Suppressor macrophage treated with lipopolysaccharide for 1 hour (primary cell): ENCODE data around the gene CABP5.
"Not testable (repeated sequence)": the region's sequence is repeated elsewhere in the genome, so short reads cannot be mapped to it uniquely, and the experiment has no call there.

Source experiments
- DNase-seq, 3 donors: peaks; one replicate each; pipeline ENCODE4 v3.0.0-alpha.2; 2020 to 2022

CABP5 gene

DNA sequence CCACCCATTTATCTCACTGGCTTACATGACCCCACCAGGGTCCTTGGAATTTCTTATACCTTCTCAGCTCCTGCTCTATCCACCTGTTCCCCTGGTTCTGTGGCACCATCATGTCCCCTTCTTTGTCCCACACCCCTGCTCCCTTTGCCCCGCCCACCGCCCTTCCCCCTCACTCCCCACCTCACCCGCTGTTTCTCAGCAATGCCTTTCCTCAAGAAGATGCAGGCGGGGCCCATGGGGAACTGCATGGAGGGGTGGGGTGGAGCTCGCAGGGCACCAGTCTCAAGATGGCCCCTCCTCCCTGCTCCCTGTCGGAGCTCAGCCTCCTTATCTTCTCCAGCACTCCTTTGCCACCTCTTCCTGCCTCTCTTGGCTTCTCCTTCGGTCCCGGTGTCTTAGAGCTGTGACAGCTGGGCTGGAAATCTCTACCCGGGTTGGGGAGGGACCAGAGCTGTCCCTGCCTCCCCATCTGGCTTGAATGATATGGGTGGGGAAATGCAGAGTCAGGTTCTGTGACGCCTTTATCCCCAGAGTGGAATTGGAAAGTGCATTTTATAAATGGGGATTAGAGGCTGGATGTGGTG, at the start of gene CABP5:
Gene CABP5, minus strand, starts transcription at position 405 of the 584 bp plus-strand sequence. Its CDS starts 157 bp downstream, at position 248.
- no peak for DNase-seq

DNA sequence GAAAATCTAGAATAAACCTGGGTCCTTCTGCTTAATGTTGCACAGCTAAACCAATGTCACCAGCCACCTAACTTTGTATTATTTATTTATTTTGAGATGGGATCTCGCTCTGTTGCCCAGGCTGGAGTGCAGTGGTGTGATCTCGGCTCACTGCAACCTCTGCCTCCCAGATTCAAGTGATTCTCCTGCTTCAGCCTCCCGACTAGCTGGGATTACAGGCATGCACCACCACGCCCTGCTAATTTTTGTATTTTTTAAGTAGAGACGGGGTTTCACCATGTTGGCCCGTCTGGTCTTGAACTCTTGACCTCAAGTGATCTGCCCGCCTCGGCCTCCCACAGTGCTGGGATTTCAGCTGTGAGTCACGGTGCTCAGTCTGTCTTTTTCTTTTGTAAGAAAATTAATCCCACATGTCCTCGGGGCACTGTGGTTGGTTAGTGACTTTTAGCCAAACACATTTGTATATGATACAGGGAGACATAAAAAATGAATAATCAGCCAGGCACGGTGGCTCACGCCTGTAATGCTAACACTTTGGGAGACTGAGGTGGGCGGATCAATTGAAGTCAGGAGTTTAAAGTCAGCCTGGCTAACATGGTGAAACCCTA, 47.3 kb upstream of the CABP5 start:
- not testable (repeated sequence) for DNase-seq

DNA sequence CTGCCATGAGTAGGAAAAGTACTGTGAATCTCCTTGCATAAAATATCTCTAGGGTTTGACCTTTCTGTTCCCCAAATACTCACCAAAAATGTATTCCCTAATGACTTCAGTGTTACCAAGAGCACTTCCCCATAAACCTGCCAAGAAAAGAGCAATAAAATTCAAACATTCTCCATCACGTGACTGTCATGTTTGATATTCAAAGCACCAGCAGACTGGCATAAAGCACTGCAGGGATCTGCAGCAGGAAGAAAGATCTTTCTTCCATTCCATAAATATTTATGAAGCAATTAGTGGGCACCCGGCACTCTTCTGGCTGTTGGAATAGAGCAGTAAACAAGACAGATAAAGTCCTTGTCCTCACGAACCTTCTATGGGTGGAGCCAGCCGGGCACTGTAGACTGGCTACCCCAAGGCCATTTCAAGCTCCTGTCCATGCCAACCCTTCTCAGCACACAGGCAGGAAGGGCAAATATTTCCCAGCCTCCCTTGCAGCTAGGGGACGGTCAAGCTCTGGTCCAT, 46.5 kb upstream of the CABP5 start:
- DNase-seq, result no peak

DNA sequence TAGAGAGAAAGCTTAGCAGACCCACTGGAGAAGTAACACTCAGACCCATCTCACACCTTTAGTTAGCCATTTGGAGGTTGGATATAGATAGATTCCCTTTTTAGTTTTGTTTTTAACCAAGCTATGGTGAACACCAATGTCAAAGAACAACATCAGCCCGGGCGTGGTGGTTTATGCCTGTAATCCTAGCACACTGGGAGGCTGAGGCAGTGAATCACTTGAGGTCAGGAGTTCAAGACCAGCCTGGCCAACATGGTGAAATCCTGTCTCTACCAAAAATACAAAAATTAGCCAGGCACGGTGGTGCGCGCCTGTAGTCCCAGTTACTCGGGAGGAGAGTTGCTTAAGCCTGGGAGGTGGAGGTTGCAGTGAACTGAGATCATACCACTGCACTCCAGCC, 45.1 kb upstream of the CABP5 start:
- not testable (repeated sequence) for DNase-seq

DNA sequence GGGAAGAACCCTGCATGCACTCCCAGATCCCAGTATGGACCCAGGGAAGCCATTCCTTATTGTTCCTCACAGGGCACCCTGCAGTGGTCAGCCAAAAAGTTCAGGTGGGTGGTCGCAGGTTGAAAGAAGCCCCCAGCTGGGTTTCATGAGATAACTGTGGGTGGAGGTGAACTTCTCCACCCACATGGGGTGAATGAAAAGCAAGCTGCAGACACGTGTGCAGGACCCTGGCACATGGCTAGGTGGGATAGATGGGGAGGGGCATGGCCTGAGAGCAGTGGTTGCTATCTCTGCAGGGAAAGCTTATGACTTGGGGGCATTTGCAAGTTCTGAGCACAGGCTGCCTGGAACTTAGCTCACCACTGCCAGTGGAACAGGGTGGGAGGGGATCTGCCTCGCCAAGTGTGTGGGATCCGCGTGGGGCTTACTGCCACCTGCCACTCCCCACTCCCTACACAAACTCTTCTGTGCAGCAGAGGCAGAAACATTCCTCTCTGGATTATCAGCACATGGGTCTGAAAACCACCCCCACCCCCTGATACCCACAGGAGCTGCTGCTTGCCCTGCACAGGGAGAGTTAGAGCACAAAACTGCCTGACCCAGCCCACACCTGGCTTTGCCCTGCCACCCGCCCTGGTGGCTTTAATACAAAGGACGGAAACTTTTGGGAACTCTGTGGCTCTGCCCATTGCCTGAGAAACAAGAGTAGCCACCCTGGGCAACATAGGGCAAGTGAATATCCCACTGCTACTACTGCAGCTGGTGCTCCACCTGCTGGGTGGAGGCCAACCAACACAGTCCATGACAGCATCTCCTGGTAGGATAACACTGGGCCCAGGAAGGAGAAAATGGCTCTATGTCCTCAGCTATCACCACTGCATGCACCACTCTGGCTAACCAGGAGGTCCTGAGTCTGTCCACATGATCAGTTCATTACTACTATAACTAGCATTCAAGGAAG, 42.3 kb upstream of the CABP5 start:
- no peak for DNase-seq

DNA sequence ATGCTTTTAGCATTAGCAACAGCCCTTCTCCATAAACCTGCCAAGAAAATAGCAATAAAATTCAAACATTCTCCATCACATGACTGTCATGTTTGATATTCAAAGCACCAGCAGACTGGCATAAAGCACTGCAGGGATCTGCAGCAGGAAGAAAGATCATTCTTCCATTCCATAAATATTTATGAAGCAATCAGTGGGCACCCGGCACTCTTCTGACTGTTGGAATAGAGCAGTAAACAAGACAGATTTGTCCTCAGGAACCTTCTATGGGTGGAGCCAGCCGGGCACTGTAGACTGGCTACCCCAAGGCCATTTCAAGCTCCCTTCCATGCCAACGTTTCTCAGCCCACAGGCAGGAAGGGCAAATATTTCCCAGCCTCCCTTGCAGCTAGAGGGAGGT, 41.2 kb upstream of the CABP5 start:
- no peak for DNase-seq

DNA sequence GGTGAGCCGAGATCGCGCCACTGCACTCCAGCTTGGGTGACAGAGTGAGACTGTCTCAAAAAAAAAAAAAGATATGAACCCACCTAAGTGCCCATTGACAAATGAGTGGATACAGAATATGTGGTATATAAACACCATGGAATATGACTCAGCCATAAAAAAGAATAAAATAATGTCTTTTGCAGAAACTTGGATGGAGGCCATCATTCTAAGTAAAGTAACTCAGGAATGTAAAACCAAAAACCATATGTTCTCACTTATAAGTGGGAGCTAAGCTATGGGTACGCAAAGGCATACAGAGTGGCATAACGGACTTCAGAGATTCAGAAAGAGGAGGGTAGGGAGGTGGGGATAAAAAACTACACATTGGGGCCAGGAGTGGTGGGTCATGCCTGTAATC, 37.2 kb upstream of the CABP5 start:
- no peak for DNase-seq

DNA sequence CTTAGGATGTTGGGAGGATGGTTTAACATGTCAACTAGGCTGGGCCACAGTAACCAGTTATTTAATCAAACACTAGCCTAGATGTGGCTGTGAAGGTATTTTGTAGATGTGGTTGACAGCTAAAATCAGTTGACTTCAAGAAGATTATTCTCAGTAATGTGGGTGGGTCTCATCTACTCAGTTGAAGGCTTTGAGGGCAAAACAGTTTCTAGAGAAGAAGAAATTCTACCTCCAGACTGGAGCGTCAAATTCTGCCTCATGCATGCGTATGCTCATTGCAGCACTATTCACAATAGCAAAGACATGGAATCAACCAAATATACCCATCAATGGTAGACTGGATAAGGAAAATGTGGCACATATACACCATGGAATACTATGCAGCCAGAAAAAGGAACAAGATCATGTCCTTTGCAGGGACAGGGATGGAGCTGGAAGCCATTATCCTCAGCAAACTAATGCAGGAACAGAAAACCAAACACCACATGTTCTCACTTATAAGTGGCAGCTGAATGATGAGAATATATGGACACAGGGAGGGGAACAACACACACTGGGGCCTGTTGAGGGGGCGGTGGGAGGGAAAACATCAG, 26.4 kb upstream of the CABP5 start:
- not testable (repeated sequence) for DNase-seq

DNA sequence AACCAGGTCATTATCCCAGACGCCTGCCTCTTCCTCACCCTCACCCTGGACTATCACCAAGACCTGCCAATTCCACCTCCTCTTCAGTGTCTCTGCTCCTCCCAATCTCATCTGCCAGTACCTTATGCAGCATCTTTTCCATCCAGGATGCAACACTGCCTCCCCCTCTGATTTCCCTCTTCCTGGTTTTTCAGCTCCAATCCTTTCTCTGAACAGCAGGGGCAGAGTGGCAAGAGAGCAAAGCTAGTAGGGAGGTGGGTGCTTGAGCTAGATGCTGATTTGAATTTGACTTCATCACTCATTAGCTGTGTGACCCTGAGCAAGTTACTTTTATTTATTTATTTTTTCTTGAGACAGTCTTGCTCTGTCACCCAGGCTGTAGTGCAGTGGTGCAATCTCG, 25.6 kb upstream of the CABP5 start:
- DNase-seq, result no peak

DNA sequence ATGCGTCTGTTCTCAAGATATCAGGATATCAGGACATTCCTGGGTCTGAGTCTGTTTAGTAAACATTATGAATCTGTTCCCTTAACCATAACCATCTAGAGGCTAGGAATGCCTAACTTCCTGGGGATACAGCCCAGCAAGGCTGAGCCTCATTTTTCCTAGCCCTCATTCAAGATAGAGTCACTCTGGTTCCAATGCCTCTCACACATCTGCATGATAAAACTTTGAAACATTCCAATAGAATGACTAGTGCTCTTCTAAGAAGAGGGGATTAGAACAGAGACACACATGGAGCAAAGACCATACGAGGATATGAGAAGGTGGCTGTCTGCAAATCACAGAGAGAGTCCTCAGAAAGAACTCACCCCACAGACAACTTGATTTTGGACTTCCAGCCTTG, 20.6 kb upstream of the CABP5 start:
- DNase-seq, result no peak

DNA sequence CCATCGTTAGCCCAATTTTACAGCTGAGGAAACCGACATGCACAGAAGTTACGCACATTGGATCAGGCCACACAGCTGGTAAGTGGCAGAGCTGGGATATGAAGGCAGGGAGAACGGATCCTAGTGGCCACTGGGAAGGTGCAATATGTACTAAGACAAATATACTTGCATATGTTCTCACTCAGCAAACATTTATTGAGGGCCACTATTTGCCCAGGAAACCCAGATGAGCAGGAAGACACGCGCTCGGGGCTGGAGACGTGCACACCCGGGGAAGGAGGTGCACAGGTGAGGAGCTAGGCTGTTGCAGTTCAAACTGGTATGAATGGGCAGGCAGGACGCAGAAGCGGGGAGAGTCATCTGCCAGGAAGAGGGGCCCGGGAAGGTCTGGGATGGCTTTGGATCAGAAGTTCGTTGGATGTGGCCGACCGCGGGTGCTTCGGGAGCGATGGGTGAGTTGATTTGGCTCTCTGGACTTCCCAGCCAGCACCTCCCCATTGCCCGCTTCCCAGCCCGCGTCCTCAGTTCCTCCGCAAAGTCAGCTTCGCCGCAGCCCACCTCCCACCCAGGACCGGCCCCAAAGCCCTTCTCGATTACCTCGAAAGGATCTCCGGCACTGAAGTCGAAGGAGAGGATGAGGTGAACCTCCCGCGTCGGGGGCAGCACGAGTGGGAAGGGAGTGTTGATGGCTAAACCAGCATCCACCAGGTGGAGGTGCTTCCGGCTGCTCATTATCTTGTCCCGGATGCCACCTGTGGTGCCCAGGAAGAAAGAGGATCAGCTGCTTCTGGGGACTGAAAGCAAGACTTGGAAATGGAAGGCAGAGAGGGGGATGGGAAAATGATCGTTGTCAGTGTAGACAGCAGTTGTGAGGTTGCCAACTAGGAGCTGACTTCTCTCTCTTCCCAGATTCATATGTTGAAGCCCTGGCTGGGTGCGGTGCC, 17.8 kb upstream of the CABP5 start:
- DNase-seq, result no peak

DNA sequence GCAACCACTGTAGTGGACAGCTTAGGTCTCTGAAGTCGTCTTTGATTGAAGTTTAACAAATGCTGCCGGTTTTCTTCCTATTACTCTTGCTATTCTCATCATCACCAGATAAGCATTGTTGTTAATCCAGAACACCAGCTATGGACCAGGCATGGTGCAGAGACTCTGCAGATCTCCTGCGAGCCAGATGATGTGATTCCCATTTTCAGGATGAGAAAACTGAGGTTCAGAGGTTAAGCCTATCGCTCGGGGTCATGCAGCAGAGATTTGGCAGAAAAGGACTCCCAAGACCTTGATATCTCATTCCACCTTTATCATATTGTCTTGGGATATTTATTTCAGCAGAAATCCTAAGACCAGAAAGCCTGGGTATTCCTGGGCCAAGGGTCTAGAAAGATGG, 16.5 kb upstream of the CABP5 start:
- DNase-seq, result no peak

DNA sequence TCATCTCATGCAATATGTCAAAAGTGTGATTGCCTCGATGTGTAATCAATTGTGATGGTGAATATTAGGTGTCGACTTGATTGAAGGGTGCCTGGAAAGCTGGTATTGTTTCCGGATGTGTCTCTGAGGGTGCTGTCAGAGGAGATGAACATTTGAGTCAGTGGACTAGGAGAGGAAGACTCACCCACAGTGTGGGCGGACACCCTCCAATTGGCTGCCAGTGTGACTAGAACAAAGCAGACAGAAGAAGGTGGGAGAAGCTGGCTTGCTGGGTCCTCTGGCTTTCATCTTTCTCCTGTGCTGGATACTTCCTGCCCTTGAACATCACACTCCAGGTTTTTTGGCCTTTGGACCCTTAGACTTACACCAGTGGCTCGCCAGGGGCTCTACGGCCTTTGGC, 15.5 kb upstream of the CABP5 start:
- DNase-seq, result peak in 1 of 3 donors; percentile 4

DNA sequence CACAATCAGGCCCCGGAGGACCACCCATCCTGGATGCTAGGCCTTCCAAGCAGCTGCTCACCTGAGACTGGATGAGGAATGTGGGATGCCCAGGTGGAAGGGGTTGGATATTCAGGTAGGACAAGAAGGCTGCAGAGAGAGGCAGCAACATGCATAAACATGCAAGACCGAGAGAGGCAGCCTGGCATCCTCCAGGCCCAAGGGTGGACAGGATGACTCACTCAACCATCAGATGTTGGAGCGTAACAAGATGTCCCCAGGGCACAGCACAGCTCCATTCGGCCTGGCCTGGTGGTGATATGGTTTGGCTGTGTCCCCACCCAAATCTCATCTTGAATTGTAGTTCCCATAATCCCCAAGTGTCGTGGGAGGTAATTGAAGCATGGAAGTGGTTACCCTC, 10.0 kb upstream of the CABP5 start:
- no peak for DNase-seq

DNA sequence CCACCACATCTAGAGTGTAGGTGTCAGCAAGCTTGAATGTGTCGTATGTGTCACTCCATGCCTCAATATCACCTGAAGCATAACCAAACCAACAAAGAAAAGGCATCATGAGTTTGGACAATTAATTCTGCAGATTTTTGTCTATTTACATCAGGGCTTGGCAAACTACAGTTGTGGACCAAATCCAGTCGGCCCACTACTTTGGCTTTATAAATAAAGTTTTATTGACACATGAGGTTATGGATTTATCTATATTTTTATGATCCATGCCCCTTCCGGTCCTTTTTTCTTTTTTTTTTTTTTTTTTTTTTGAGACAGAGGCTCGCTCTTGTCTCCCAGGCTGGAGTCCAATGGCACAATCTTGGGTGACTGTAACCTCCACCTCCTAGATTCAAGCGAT, 9.2 kb upstream of the CABP5 start:
- DNase-seq, result no peak

DNA sequence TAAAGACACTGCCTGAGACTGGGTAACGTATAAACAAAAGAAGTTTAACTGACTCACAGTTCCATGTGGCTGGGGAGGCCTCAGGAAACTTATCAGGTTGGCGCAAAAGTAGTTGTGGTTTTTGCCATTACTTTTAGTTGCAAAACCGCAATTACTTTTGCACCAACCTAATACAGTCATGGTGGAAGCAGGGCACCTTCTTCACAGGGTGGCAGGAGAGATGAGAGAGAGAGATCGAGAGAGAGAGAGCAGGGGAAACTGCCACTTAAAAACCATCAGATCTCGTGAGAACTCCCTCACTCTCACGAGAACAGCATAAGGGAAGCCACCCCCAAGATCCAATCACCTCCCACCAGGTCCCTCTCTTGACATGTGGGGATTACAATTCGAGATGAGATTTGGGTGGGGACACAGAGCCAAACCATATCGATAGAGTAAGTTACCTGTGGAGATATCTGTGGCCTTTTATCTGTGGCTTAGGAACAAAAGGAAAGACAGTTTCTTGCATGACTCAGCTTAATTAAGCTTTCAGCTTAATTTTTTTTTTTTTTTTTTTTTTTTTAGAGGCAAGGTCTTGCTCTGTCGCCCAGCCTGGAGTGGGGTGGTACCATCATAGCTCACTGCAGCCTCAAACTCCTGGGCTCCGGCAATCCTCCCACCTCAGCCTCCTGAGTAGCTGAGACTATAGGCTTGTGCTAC, 7.6 kb upstream of the CABP5 start:
- DNase-seq, result no peak

DNA sequence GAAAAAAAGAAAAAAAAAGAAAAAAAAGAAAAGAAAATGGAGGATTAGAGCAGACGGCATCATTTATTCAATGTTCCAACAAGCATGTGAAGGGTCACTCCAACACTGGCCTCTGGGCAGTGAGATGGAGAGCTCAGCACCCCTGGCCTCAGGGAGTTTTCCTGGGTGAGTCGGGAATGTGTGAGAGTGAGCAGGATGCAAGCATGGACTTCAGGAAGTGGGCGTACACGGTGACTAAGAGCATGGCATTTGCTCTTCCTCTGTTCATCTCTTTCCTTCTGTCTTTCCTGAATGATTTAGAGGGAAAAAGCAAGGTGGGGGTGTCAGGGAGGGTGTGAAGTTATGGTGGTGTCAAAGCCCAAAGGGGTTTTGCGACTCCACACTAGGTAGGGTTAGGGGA, 682 bp upstream of the CABP5 start:
- DNase-seq, result no peak

DNA sequence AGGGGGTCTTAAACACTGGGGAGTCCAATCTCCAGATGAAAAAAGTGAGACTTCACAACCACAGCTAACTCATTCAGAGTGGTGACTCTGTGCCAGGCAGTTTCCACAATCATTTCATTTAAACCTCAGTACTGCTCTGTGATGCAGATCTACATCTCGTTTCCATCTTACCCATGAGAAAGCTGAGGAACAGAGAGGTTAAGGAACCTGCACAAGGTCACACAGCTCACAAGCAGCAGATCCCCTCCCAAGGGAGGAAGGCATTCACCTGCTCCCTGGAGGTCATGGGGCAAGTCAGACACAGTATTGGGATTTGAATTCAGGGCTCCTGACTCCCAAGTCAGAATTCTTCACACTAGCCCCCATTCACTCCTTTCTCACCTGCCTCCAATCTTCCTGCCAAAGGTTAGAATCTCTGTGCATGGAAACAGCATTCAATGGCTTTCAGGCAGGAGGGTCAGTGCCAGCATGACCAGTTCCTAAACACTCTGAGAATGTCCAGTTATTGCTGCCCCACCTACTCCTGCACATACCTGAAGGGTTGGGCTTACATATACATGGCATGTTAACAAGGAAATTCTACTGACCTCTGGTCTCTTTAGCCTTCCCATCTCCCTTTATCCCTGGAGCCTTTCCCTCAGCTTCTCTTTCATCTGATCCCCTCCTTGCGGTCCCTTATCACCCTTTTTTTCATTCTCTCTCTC, 1.9 kb downstream of the CABP5 start:
- no peak for DNase-seq

DNA sequence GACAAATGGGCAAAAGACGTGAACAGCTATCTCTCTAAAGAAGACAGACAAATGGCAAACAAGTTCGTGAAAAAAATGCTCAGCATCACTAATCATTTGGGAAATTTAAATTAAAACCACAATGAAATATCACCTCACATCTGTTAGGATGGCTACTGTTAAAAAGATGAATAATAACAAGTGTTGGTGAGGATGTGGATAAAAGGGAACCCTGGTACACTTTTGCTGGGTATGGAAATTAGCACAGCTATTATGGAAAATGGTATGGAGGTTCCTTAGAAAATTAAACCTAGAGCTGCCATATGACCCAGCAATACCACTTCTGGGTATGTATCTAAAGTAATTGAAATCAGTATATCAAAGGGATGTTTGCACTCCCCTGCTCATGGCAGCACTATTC, 7.1 kb downstream of the CABP5 start:
- no peak for DNase-seq

DNA sequence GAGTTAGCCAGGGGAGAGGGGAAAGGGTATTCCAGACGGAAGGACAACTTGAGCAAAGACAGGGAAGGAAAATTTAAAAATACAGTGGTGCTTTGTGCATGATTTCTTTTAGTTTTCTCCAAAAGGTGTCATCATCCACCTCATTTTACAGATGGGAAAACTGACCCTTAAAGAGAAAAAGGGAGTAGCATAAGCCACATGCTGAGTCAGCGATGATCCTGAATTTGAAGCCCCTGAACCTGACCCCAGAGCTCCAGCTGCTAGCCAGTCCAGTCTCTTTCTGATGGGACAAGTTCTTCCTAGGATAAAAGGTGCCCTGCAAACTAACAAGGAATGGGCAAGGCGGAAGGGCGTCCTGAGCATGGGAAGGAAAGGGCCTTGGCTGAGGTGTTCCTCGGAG, 10.3 kb downstream of the CABP5 start:
- DNase-seq, result no peak

DNA sequence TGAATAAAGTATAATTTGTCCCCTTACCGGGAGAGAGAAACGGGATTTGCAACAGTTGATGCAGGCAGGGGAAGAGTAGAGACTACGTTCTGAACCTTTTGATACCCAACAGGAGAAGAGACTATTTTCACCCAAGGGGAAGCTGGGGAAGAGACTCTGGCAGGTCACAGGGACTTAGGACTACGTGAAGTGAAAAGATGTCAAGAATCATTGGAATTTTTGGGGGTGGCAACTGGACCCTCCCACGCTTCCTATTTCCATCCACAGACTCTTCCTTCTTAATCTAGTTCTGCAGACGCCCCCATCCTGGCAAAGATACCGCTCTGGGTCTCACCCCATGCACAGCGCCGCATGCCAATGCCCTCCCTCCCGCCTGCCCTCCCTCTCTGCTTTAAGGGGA, 13.8 kb downstream of the CABP5 start:
- DNase-seq, result no peak
